WERI-Rb-1 (cell line): ENCODE measurements around the gene DPYSL3.

ENCODE experiments used
- DNase-seq: peaks from one replicate; pipeline ENCODE4 v3.0.0-alpha.2; 2020
- H3K27ac ChIP-seq: fragments of 250-450 bp; sonication (Bioruptor Pico); 2 replicates; pipeline ENCODE4 v1.5.1; 2020; ENCODE audit warnings: mild to moderate bottlenecking, moderate library complexity
- H3K27me3 ChIP-seq: fragments of 250-450 bp; sonication (Bioruptor Pico); 2 replicates; pipeline ENCODE4 v1.5.1; 2021; ENCODE audit warnings: mild to moderate bottlenecking, low read depth, moderate library complexity; ENCODE audit not compliant: insufficient read depth, severe bottlenecking
- H3K36me3 ChIP-seq: fragments of 250-450 bp; sonication (Bioruptor Pico); 2 replicates; pipeline ENCODE4 v1.5.1; 2020; ENCODE audit warnings: mild to moderate bottlenecking, moderate library complexity
- H3K4me3 ChIP-seq: 2 replicates; pipeline ENCODE4 v1.5.1; 2011; ENCODE audit warnings: low read depth, mild to moderate bottlenecking, control low read depth, low read length
- H3K9me3 ChIP-seq: fragments of 250-450 bp; sonication (Bioruptor Pico); 2 replicates; pipeline ENCODE4 v1.5.1; 2021; ENCODE audit warnings: mild to moderate bottlenecking, moderate library complexity; ENCODE audit not compliant: severe bottlenecking
- TF ChIP-seq, protein P1 (sequence below): IDR thresholded peaks from 2 replicates; pipeline ENCODE4 v1.5.1; 2011; ENCODE audit warnings: low read depth, mild to moderate bottlenecking, control low read depth, inconsistent platforms, low read length

Gene DPYSL3

DNA sequence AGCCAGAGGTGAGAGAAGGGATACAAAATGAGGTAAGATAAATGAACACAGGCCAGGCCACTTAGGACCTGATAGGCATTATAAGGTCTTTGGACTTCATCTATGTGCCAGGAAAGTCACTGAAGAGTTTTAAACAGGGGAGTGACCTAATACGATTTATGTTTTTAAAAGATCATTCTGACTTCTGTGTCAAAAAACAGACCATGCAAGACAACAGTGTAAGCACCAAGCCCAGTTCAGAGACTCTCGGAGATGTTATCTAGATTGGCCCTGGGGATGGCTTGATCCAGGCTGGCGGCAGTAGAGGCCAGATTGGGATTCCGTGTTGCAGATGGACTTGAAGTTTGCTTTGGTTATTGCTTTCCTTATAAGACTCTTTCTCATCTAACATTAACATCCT, 43.0 kb upstream of the DPYSL3 start:
- Histone ChIP-seq H3K4me3 (no peak overlapping the region), H3K9me3 (no peaks in the 10 kb centered on the region), H3K27me3 (no peaks in the 10 kb centered on the region), H3K27ac (no peak overlapping the region), H3K36me3 (no peaks in the 10 kb centered on the region)
- TF ChIP-seq, protein P1, sequence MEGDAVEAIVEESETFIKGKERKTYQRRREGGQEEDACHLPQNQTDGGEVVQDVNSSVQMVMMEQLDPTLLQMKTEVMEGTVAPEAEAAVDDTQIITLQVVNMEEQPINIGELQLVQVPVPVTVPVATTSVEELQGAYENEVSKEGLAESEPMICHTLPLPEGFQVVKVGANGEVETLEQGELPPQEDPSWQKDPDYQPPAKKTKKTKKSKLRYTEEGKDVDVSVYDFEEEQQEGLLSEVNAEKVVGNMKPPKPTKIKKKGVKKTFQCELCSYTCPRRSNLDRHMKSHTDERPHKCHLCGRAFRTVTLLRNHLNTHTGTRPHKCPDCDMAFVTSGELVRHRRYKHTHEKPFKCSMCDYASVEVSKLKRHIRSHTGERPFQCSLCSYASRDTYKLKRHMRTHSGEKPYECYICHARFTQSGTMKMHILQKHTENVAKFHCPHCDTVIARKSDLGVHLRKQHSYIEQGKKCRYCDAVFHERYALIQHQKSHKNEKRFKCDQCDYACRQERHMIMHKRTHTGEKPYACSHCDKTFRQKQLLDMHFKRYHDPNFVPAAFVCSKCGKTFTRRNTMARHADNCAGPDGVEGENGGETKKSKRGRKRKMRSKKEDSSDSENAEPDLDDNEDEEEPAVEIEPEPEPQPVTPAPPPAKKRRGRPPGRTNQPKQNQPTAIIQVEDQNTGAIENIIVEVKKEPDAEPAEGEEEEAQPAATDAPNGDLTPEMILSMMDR = no peak
- no peak for DNase-seq

DNA sequence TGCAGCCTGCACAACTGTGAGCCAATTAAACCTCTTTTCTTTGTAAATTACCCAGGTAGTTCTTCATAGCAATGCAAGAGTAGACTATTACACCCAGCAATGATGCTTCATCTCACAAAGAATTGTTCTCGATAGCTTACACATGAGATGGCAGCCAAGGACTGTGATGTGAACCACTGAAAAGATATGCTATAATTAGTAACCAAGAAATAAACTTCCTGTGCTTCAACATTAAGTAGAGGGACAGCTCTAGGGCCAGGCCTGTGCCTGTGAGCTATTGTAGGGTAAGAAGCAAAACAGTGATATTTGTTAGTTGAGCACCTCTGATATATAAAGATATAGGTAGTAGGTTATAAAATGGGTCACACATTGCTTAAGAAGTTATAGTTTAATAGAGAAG, 41.8 kb upstream of the DPYSL3 start:
- Histone ChIP-seq H3K27me3 (no peaks in the 10 kb centered on the region), H3K36me3 (no peaks in the 10 kb centered on the region), H3K27ac (no peak overlapping the region), H3K4me3 (no peak overlapping the region), H3K9me3 (no peaks in the 10 kb centered on the region)
- DNase-seq = no peak
- TF ChIP-seq, protein P1 = no peak

DNA sequence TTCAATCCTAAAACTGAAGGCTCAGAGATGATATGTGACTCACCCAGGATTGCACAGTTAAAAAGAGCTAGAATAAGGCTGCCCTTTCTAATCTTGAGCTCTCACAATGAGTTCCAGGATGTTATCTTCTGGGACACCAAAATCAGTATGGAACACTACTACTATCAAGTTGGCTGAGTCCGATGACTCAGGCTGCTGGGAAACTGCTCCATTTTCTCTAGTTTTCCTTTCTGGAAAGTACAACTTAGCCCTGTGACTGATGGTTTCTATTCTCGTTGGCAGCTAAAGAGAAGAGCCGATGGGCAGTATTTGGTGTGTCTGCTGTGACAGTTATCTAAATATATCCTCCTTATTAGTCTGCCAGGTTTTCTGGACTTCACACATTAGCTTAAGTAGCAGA, 37.9 kb upstream of the DPYSL3 start:
- H3K36me3 ChIP-seq = no peaks in the 10 kb centered on the region
- DNase-seq = no peak
- TF ChIP-seq, protein P1 = no peak
- H3K27me3 ChIP-seq = no peaks in the 10 kb centered on the region
- no peaks in the 10 kb centered on the region for H3K9me3 ChIP-seq
- no peak overlapping the region for H3K4me3 ChIP-seq
- no peak overlapping the region for H3K27ac ChIP-seq

DNA sequence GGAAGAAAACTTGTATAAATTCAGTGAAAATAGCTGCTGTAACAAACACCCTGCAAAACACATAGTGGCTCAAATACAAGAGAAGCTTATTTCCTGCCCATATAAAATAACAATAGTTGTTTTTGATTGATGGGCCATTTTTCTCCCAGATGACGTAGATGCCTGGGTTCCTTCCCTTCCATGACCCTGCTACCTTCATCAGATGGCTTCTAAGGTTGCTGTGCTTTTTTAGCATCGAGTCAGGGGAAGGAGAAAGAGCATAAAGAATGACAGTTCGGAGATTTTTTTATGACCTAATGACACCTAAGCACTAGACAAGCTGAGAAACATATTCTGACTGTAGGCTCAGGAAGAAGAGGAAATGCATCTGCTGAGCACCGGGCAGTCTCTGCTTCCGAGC, 34.7 kb upstream of the DPYSL3 start:
- no peak for DNase-seq
- Histone ChIP-seq H3K4me3 (no peak overlapping the region), H3K27ac (no peak overlapping the region), H3K9me3 (no peaks in the 10 kb centered on the region), H3K27me3 (no peaks in the 10 kb centered on the region), H3K36me3 (no peaks in the 10 kb centered on the region)
- TF ChIP-seq, protein P1 = no peak

DNA sequence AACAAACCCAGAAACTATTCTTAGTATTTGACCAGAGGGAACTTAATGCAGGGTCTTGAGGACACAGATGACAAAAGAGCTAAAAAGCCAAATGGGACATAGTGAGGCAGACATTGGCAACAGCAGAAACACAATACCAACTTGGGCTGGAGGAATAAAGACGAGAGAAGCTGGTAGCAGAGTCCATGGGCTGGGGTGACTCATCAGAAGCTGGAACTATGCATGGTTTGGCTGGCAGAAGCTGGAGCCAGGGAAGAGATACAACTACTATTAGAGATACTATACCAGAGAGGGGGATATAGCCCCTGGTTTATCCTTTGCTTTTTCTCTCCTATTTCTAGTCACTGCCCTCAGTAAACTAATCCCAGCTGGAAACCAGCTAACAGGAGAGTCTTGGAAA, 29.2 kb upstream of the DPYSL3 start:
- TF ChIP-seq, protein P1 = no peak
- DNase-seq = no peak
- no peaks in the 10 kb centered on the region for H3K36me3 ChIP-seq
- H3K4me3 ChIP-seq = no peak overlapping the region
- H3K27me3 ChIP-seq = no peaks in the 10 kb centered on the region
- peak overlapping the region; percentile 54 for H3K27ac ChIP-seq
- no peaks in the 10 kb centered on the region for H3K9me3 ChIP-seq

DNA sequence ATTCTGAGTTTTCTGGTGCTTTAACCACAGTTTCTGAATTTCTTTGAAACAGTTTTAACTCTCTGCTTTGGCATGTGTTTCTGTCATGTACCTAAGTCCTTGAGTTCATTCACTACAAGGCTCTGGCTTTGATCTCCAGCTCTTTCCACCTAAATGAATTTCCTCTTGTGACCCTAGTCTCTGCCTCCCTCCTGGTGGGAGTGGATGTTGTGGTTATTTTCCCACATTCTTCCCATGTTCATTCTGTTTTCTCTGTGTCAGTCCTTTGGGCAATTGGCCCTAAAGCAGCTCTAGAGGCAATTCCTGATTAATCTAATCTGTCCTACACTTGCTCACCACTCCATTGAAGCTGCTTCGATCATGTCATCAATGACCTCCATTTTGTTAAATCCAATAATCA, 28.4 kb upstream of the DPYSL3 start:
- DNase-seq = no peak
- no peaks in the 10 kb centered on the region for H3K27me3 ChIP-seq
- H3K36me3 ChIP-seq = no peaks in the 10 kb centered on the region
- no peaks in the 10 kb centered on the region for H3K9me3 ChIP-seq
- TF ChIP-seq, protein P1 = no peak
- no peak overlapping the region for H3K27ac ChIP-seq
- H3K4me3 ChIP-seq = no peak overlapping the region
